T47D (cell line): ENCODE data around the gene HM13.

Experiments used
- DNase-seq, 2 experiments: peaks; one replicate each; pipeline versions ENCODE4 v3.0.0 to v3.0.0-alpha.2; 2011 to 2012; ENCODE audit warnings: low read depth in 1 of 2, low spot score in 1 of 2
- JUND ChIP-seq: IDR thresholded peaks from 2 replicates; pipeline ENCODE4 v1.6.1; 2012; ENCODE audit warnings: low read depth
- in situ Hi-C: cut with HindIII; loops from 2 replicates; pipeline ENCODE4 v1.10.0; 2016; ENCODE audit warnings: low sequenced_read_pairs, low pct_unique_long_range_greater_than_20kb

HM13 gene

GRCh38 chr20:31551163-31552081, 37.2 kb downstream of the HM13 start:
- no peak for DNase-seq
- TF ChIP-seq JUND, result no peak
- in situ Hi-C loops, result no loop called here

- DNase-seq, result no peak
- in situ Hi-C loops, result no loop called here
Observed at GRCh38 chr20:31555203-31555775, 41.0 kb downstream of the HM13 start.

GRCh38 chr20:31559704-31560093, 45.5 kb downstream of the HM13 start:
- DNase-seq, result no peak
- no peak for TF ChIP-seq JUND
- in situ Hi-C loops, result no loop called here

More at GRCh38 chr20:31555203-31555775, 41.0 kb downstream of the HM13 start:
- no peak for TF ChIP-seq JUND

GRCh38 chr20:31560094-31560745, 46.0 kb downstream of the HM13 start:
- in situ Hi-C loops, result no loop called here
- peak; percentile 37 to 75 for DNase-seq
- TF ChIP-seq JUND, result no peak

- no peak for DNase-seq
- TF ChIP-seq JUND, result no peak
- in situ Hi-C loops, result no loop called here
Observed at GRCh38 chr20:31560746-31561598, 46.7 kb downstream of the HM13 start.

GRCh38 chr20:31562241-31562640, 48.0 kb downstream of the HM13 start:
- no peak for TF ChIP-seq JUND
- in situ Hi-C loops, result no loop called here
- DNase-seq, result no peak

GRCh38 chr20:31564284-31564683, 50.0 kb downstream of the HM13 start:
- in situ Hi-C loops, result no loop called here
- no peak for DNase-seq
- no peak for TF ChIP-seq JUND

- in situ Hi-C loops, result no loop called here
- no peak for TF ChIP-seq JUND
- no peak for DNase-seq
Observed at GRCh38 chr20:31565699-31566318, 51.6 kb downstream of the HM13 start.

GRCh38 chr20:31566319-31566657, 52.0 kb downstream of the HM13 start:
- DNase-seq, result no peak
- in situ Hi-C loops, result no loop called here
- no peak for TF ChIP-seq JUND

- in situ Hi-C loops, result no loop called here
- peak in 1 of 2 experiments; percentile 48 for DNase-seq
- no peak for TF ChIP-seq JUND
Observed at GRCh38 chr20:31566658-31567379, 52.6 kb downstream of the HM13 start.

GRCh38 chr20:31567380-31567720, 53.1 kb downstream of the HM13 start:
- no peak for TF ChIP-seq JUND
- in situ Hi-C loops, result no loop called here

More at GRCh38 chr20:31567380-31567720, 53.1 kb downstream of the HM13 start:
- DNase-seq, result no peak
